Neural cell (in vitro differentiated cells): ENCODE data around the gene WNT16. TPM values are rescaled to one million over a fixed set of nuclear protein-coding genes. Genes with fewer than 3 reads are reported as not detected.

Source experiments
- H2AFZ ChIP-seq: fragments of 200-600, 300-800 bp; sonication (generic), shearing (Covaris generic); 2 replicates; pipeline ENCODE4 v1.6.0; 2014; ENCODE audit warnings: low read depth, mild to moderate bottlenecking, antibody characterized with exemption, low read length, moderate library complexity
- H3F3A ChIP-seq: fragments of 200-600 bp; shearing (Covaris generic); 2 replicates; pipeline ENCODE4 v1.6.1; 2016; ENCODE audit warnings: mild to moderate bottlenecking, moderate library complexity, mixed read lengths, antibody characterized with exemption, low read length; ENCODE audit not compliant: insufficient read depth, poor library complexity, severe bottlenecking
- H3K27ac ChIP-seq: fragments of 200-600, 300-800 bp; sonication (generic), shearing (Covaris generic); 2 replicates; pipeline ENCODE4 v1.5.1; 2014; ENCODE audit warnings: mild to moderate bottlenecking, low read length, moderate library complexity
- H3K27me3 ChIP-seq: fragments of 300-800, 200-600 bp; sonication (generic), shearing (Covaris generic); 2 replicates; pipeline ENCODE4 v1.6.0; 2014; ENCODE audit warnings: mild to moderate bottlenecking, low read depth, low read length, moderate library complexity; ENCODE audit not compliant: insufficient read depth
- H3K36me3 ChIP-seq: fragments of 300-800, 200-600 bp; sonication (generic), shearing (Covaris generic); 2 replicates; pipeline ENCODE4 v1.5.1; 2014; ENCODE audit warnings: mild to moderate bottlenecking, antibody characterized with exemption, low read length, moderate library complexity; ENCODE audit not compliant: insufficient read depth
- H3K4me2 ChIP-seq: fragments of 300-800, 200-600 bp; sonication (generic), shearing (Covaris generic); 2 replicates; pipeline ENCODE4 v1.6.0; 2014; ENCODE audit warnings: mild to moderate bottlenecking, low read length
- H3K4me3 ChIP-seq: fragments of 300-800, 200-600 bp; sonication (generic), shearing (Covaris generic); 2 replicates; pipeline ENCODE4 v1.5.1; 2014; ENCODE audit warnings: mild to moderate bottlenecking, low read length, moderate library complexity
- H3K79me2 ChIP-seq: fragments of 200-600 bp; shearing (Covaris generic); replicated peaks from 2 replicates; pipeline ENCODE4 v1.6.0; 2014; ENCODE audit warnings: mild to moderate bottlenecking, low read length, moderate library complexity; ENCODE audit not compliant: insufficient read depth
- H3K9ac ChIP-seq: fragments of 300-800, 200-600 bp; sonication (generic), shearing (Covaris generic); 2 replicates; pipeline ENCODE4 v1.6.1; 2016; ENCODE audit warnings: mild to moderate bottlenecking, low read length, mixed read lengths
- H3K9me2 ChIP-seq: fragments of 200-600 bp; shearing (Covaris generic); 2 replicates; pipeline ENCODE4 v1.6.1; 2016; ENCODE audit warnings: mild to moderate bottlenecking, low read length, mixed read lengths; ENCODE audit not compliant: insufficient read depth
- H3K9me3 ChIP-seq: fragments of 200-600, 300-800 bp; sonication (generic), shearing (Covaris generic); 2 replicates; pipeline ENCODE4 v1.6.1; 2016; ENCODE audit warnings: mild to moderate bottlenecking, mixed run types, low read length, moderate library complexity, mixed read lengths
- H4K20me1 ChIP-seq: fragments of 200-600 bp; shearing (Covaris generic); 2 replicates; pipeline ENCODE4 v1.6.1; 2016; ENCODE audit warnings: mild to moderate bottlenecking, mixed run types; ENCODE audit not compliant: insufficient read depth
- EP300 ChIP-seq: fragments of 450-650 bp; conservative IDR thresholded peaks from 2 replicates; pipeline ENCODE4 v1.6.1; 2014; ENCODE audit warnings: antibody characterized with exemption, mild to moderate bottlenecking, moderate library complexity; ENCODE audit not compliant: poor library complexity, severe bottlenecking
- EZH2 ChIP-seq: fragments of 200-600, 300-800 bp; shearing (Covaris generic), sonication (generic); IDR thresholded peaks from 2 replicates; pipeline ENCODE4 v1.6.1; 2014; ENCODE audit warnings: antibody characterized with exemption, low read length, borderline replicate concordance, mild to moderate bottlenecking; ENCODE audit not compliant: insufficient read depth, poor library complexity, severe bottlenecking
- MXI1 ChIP-seq: fragments of 450-650 bp; conservative IDR thresholded peaks from 2 replicates; pipeline ENCODE4 v1.6.1; 2014; ENCODE audit warnings: antibody characterized with exemption, mild to moderate bottlenecking; ENCODE audit not compliant: poor library complexity, severe bottlenecking
- POLR2AphosphoS5 ChIP-seq: IDR thresholded peaks from 2 replicates; pipeline ENCODE4 v1.6.1; 2012
- RAD21 ChIP-seq: fragments of 450-650 bp; conservative IDR thresholded peaks from 2 replicates; pipeline ENCODE4 v1.6.1; 2014; ENCODE audit warnings: antibody characterized with exemption, mild to moderate bottlenecking, moderate library complexity
- SMC3 ChIP-seq: fragments of 450-650 bp; conservative IDR thresholded peaks from 2 replicates; pipeline ENCODE4 v1.6.1; 2014; ENCODE audit warnings: antibody characterized with exemption, mild to moderate bottlenecking, moderate library complexity; ENCODE audit not compliant: poor library complexity
- TAF1 ChIP-seq: IDR thresholded peaks from 2 replicates; pipeline ENCODE4 v1.6.1; 2012; ENCODE audit warnings: low read depth
- polyA plus RNA-seq: library from polyadenylated mRNA; depleted of rRNA; stranded (reverse); fragments of >200 nt; gene quantifications from 2 replicates; pipeline ENCODE4 v1.2.3, GENCODE V29; 2014
- TF ChIP-seq, protein P1 (sequence below): fragments of 450-650 bp; IDR thresholded peaks from 2 replicates; pipeline ENCODE4 v1.5.1; 2014; ENCODE audit warnings: antibody characterized with exemption, mild to moderate bottlenecking, moderate library complexity; ENCODE audit not compliant: poor library complexity, severe bottlenecking
- TF ChIP-seq, protein P2 (sequence below): IDR thresholded peaks from 2 replicates; pipeline ENCODE4 v1.6.1; 2012; ENCODE audit warnings: borderline replicate concordance

Gene WNT16
- polyA plus RNA-seq, 1 donor from 2014 or later, result not detected

DNA sequence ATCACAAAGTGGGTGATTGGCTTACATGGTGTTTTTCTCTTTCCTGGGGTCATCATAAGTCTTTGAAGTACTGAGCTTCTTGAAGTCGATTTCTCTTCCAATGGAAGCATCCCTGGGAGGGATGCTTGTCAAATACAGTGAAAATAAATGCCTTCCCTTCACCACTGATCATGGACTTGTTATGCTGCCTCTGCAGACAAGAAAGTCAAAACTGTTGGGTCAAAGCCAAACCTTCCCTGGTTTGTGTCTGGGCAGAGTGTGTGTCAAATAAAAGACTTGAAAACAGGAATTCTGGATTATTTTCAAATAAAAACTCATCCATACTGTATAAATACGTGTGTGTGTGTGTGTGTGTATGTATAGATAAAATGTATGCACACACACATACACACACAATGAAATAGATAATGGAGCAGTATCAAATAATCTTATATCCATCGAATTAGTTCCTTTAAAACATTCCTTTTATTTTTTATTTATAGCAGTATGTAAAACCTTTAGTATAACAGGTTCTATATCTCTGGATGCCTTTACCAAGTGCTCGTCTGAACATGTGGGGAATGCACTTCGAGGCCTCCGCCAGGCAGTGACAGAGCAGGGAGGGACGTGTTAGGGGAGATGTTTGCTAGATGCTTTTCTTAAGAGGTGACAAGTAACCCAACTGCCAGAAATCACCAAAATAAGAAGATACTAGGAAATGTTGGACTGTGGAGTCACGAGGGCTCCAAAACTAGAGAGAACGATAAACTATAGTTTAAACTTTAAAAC, 27.2 kb upstream of the WNT16 start:
- Histone ChIP-seq H3K9ac (no peak overlapping the region), H3K27ac (no peak overlapping the region), H3K4me3 (no peak overlapping the region), H3K27me3 (no peaks in the 10 kb centered on the region), H3F3A (no peaks in the 10 kb centered on the region), H3K36me3 (no peaks in the 10 kb centered on the region), H3K4me2 (no peak overlapping the region), H4K20me1 (no peaks in the 10 kb centered on the region), H3K9me3 (no peaks in the 10 kb centered on the region), H2AFZ (no peak overlapping the region), H3K9me2 (no peaks in the 10 kb centered on the region), H3K79me2 (no peaks in the 10 kb centered on the region)
- TF ChIP-seq EZH2 (no peak), POLR2AphosphoS5 (no peak), EP300 (no peak), MXI1 (no peak)
- TF ChIP-seq, protein P1, sequence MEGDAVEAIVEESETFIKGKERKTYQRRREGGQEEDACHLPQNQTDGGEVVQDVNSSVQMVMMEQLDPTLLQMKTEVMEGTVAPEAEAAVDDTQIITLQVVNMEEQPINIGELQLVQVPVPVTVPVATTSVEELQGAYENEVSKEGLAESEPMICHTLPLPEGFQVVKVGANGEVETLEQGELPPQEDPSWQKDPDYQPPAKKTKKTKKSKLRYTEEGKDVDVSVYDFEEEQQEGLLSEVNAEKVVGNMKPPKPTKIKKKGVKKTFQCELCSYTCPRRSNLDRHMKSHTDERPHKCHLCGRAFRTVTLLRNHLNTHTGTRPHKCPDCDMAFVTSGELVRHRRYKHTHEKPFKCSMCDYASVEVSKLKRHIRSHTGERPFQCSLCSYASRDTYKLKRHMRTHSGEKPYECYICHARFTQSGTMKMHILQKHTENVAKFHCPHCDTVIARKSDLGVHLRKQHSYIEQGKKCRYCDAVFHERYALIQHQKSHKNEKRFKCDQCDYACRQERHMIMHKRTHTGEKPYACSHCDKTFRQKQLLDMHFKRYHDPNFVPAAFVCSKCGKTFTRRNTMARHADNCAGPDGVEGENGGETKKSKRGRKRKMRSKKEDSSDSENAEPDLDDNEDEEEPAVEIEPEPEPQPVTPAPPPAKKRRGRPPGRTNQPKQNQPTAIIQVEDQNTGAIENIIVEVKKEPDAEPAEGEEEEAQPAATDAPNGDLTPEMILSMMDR, result no peak

DNA sequence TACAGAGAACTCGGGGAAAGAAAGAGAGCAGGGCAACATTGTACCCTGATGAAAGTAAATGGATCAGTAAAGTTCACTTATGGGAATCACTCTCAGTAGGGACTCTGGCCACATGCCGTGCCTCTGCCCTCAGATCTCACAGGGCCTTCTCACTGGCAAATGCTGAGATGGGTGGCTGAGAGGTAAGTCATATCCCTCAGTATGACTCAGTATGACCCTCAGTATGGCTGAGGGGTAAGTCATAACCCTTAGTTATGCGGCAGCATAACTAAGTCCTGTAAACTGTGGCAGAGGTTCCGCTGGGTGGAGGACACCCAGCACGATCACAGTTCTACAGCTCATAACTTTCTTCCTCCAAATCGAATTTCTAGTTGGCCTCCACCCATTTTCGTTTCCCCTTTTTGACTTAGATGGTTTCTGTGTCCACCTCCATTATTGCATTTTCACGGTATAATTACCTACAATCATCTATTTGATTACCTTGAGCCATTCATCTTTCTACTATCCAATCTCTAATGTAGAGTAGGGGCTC, 26.5 kb upstream of the WNT16 start:
- Histone ChIP-seq H3K9ac (no peak overlapping the region), H3K4me3 (no peak overlapping the region), H3K36me3 (no peaks in the 10 kb centered on the region), H3K79me2 (no peaks in the 10 kb centered on the region), H2AFZ (no peak overlapping the region), H3K27me3 (no peaks in the 10 kb centered on the region), H3K9me3 (no peaks in the 10 kb centered on the region), H3F3A (no peaks in the 10 kb centered on the region), H3K4me2 (no peak overlapping the region), H4K20me1 (no peaks in the 10 kb centered on the region), H3K9me2 (no peaks in the 10 kb centered on the region), H3K27ac (no peak overlapping the region)
- TF ChIP-seq RAD21, result no peak
- TF ChIP-seq SMC3, result no peak
- TF ChIP-seq POLR2AphosphoS5, result no peak
- TF ChIP-seq, protein P1, result no peak
- no peak for TF ChIP-seq MXI1
- no peak for TF ChIP-seq EZH2
- TF ChIP-seq TAF1, result no peak
- TF ChIP-seq, protein P2, sequence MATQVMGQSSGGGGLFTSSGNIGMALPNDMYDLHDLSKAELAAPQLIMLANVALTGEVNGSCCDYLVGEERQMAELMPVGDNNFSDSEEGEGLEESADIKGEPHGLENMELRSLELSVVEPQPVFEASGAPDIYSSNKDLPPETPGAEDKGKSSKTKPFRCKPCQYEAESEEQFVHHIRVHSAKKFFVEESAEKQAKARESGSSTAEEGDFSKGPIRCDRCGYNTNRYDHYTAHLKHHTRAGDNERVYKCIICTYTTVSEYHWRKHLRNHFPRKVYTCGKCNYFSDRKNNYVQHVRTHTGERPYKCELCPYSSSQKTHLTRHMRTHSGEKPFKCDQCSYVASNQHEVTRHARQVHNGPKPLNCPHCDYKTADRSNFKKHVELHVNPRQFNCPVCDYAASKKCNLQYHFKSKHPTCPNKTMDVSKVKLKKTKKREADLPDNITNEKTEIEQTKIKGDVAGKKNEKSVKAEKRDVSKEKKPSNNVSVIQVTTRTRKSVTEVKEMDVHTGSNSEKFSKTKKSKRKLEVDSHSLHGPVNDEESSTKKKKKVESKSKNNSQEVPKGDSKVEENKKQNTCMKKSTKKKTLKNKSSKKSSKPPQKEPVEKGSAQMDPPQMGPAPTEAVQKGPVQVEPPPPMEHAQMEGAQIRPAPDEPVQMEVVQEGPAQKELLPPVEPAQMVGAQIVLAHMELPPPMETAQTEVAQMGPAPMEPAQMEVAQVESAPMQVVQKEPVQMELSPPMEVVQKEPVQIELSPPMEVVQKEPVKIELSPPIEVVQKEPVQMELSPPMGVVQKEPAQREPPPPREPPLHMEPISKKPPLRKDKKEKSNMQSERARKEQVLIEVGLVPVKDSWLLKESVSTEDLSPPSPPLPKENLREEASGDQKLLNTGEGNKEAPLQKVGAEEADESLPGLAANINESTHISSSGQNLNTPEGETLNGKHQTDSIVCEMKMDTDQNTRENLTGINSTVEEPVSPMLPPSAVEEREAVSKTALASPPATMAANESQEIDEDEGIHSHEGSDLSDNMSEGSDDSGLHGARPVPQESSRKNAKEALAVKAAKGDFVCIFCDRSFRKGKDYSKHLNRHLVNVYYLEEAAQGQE, result no peak
- TF ChIP-seq EP300, result no peak
